ENCODE measurements around the gene ARHGAP24.

- TF ChIP-seq POLR2A (IDR thresholded peaks at IDR 0.05) = no peak
- no peak for TF ChIP-seq CTCF (IDR thresholded peaks at IDR 0.05)
- TF ChIP-seq EP300 (IDR thresholded peaks at IDR 0.05) = no peak
Measured at GRCh38 chr4:86004030-86004429, 529.1 kb downstream of the ARHGAP24 start.
